ENCODE results near the gene GTF3C1.

DNA sequence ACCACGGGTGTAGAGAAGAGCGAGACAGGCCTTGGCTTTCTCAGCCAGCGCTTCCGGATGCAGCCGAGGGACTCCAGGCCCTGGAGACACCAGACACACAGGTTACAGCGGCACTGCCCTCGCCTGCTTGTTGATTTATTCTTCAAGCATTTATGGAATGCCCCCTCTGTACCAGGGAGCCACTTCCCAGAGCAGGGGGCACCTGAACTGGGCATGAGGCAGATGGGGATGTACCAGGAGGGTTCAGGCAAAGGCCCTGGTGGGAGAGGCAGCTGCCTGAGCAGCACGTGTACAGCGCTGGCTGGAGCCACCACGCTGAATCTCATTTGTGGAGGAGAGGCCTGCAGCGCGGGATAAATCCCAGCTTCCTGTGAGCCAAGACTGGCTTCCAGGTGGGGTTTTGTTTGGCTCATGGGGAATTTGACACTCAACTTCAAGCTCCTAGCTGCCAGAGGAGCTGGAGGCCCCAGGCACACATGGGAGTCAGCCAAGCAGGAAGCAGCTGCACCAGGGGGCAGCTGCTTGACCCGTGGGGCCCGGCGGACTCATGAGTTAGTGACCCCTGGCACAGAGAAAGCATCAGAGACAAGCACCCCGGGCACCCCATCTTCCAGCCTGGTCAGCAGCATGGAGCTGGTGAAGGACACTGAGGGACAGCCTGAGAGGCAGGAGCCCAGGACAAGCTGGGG is 88.1 kb downstream of the GTF3C1 start:
- TF ChIP-seq, protein P1, sequence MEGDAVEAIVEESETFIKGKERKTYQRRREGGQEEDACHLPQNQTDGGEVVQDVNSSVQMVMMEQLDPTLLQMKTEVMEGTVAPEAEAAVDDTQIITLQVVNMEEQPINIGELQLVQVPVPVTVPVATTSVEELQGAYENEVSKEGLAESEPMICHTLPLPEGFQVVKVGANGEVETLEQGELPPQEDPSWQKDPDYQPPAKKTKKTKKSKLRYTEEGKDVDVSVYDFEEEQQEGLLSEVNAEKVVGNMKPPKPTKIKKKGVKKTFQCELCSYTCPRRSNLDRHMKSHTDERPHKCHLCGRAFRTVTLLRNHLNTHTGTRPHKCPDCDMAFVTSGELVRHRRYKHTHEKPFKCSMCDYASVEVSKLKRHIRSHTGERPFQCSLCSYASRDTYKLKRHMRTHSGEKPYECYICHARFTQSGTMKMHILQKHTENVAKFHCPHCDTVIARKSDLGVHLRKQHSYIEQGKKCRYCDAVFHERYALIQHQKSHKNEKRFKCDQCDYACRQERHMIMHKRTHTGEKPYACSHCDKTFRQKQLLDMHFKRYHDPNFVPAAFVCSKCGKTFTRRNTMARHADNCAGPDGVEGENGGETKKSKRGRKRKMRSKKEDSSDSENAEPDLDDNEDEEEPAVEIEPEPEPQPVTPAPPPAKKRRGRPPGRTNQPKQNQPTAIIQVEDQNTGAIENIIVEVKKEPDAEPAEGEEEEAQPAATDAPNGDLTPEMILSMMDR (conservative IDR thresholded peaks at IDR 0.05), result no peak
- no peak for TF ChIP-seq ZFX (IDR thresholded peaks at IDR 0.05)

All from C4-2B (cell line).